Stimulated activated CD8-positive, alpha-beta memory T cell treated with anti-CD3 and anti-CD28 coated beads, Interleukin-7, amount 100 ng/mL, for 48 hours (primary cell): Measurements from ENCODE around the gene ERCC8.

ENCODE experiments used
- DNase-seq, 2 donors: peaks; one replicate each; pipeline ENCODE4 v3.0.0-alpha.2; 2020; ENCODE audit warnings: low read depth in 1 of 2; ENCODE audit errors: extremely low read depth in 1 of 2

ERCC8 gene

GRCh38 chr5:60842871-60843385 lies 101.9 kb downstream of the ERCC8 start:
- DNase-seq: no peak

- DNase-seq: no peak
Observed at GRCh38 chr5:60841361-60841760, 103.5 kb downstream of the ERCC8 start.

DNA sequence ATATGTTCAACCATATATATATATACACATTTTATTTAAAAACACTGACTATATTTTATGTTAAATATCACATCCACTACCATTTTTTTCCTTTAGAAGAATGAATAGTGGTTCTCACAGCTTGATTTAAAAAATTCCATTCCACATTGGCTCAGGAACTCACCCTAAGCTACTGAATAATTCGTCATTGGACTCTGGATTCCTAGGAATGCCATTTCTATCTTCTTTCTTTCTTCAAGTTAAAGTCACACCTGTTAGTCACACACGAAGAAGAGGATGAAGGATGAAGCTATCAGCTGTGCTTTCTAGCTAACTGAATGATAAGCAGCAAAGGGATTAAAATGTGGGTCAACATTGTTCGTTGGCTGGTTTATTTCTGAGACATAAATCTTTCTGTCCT lies 108.7 kb downstream of the ERCC8 start:
- DNase-seq: no peak

- DNase-seq: no peak
Observed at GRCh38 chr5:60835554-60835953, 109.3 kb downstream of the ERCC8 start.

GRCh38 chr5:60833520-60833919 lies 111.3 kb downstream of the ERCC8 start:
- DNase-seq: no peak

- DNase-seq: no peak
Observed at GRCh38 chr5:60830581-60831127, 114.2 kb downstream of the ERCC8 start.

- no peak for DNase-seq
Observed at GRCh38 chr5:60829490-60830266, 115.2 kb downstream of the ERCC8 start.

- DNase-seq: no peak
Observed at GRCh38 chr5:60827201-60827600, 117.7 kb downstream of the ERCC8 start.

DNA sequence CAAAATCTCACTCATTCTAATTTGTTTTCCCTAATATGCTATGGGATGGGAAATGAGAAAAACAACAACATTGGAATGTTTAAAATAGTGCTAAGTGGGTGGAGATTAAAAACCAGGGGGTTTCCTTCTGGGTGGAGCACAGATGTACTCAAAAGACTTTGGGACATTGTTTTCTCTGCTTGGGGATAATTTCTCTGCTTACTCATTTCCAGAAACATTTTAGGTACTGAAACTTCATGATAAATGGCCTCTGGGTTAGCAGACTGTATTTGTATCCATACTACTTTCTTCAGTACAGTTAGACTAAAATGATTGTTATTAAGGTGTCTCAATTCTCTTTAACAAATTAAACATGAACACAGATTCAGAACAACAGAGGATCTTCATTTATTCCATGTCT lies 118.2 kb downstream of the ERCC8 start:
- no peak for DNase-seq
